Activated T-helper 17 cell treated with anti-CD3 and anti-CD28 coated beads, Interleukin-2, amount 50 U/mL, for 72 hours (primary cell): ENCODE data around the gene MLPH. TPM values are rescaled to one million over a fixed set of nuclear protein-coding genes. Genes with fewer than 3 reads are reported as not detected.

Experiments
- ATAC-seq: fragments of 150-1000 bp; cut with Tn5 transposase; replicated peaks from 2 replicates; pipeline ENCODE4 v1.10.0; 2021; ENCODE audit warnings: mild to moderate bottlenecking, moderate library complexity
- H3K27ac Mint-ChIP-seq: one replicate; pipeline ENCODE4 v1.8.0; 2022; ENCODE audit warnings: mixed read lengths
- H3K27me3 Mint-ChIP-seq: one replicate; pipeline ENCODE4 v1.8.0; 2022; ENCODE audit warnings: mixed read lengths
- H3K36me3 Mint-ChIP-seq: one replicate; pipeline ENCODE4 v1.8.0; 2022; ENCODE audit warnings: low read depth, mild to moderate bottlenecking, mixed read lengths
- H3K4me1 Mint-ChIP-seq: one replicate; pipeline ENCODE4 v1.8.0; 2022; ENCODE audit warnings: mixed read lengths
- H3K4me3 Mint-ChIP-seq: one replicate; pipeline ENCODE4 v1.8.0; 2022; ENCODE audit warnings: mild to moderate bottlenecking, mixed read lengths
- H3K9me3 Mint-ChIP-seq: one replicate; pipeline ENCODE4 v1.8.0; 2022; ENCODE audit warnings: mixed read lengths
- total RNA-seq, 2 donors: library from RNA; stranded (reverse); gene quantifications; one replicate each; pipeline ENCODE4 v1.2.3, GENCODE V29; 2022

Gene MLPH
- total RNA-seq, 2 donors from 2014 or later = not detected

- no peaks in the 10 kb centered on the region for H3K4me1 Mint-ChIP-seq
- H3K4me3 Mint-ChIP-seq = no peak overlapping the region
- ATAC-seq = no peak
- no peaks in the 10 kb centered on the region for H3K36me3 Mint-ChIP-seq
- no peaks in the 10 kb centered on the region for H3K9me3 Mint-ChIP-seq
- H3K27me3 Mint-ChIP-seq = peaks cover 24% of the 10 kb centered on the region
- H3K27ac Mint-ChIP-seq = no peak overlapping the region
These were observed 22.1 kb downstream of the MLPH start for GRCh38 chr2:237509151-237509550.

DNA sequence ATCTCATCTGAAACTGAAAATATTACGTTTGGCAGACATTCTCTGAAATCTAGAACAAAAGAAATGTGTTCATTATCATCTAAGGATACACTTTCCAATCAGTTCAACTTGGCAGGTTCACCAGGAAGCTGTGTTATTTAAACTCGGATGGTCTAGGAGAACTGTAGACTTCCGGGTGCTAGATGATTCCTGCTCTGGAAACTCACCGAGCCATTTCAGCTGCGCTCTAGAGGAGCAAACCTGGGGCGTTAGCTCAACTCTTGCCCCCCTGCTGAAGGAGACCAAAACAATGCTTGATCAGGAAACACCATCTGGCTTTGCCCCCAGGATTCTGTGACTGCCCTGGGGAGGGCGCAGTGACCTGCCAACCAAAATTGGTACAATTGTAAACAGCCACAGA is 22.9 kb downstream of the MLPH start:
- ATAC-seq = no peak
- no peak overlapping the region for H3K4me3 Mint-ChIP-seq
- no peak overlapping the region for H3K27ac Mint-ChIP-seq
- no peaks in the 10 kb centered on the region for H3K36me3 Mint-ChIP-seq
- no peaks in the 10 kb centered on the region for H3K9me3 Mint-ChIP-seq
- H3K27me3 Mint-ChIP-seq = peaks cover 24% of the 10 kb centered on the region
- H3K4me1 Mint-ChIP-seq = no peaks in the 10 kb centered on the region

GRCh38 chr2:237510502-237511217 is 23.6 kb downstream of the MLPH start:
- Mint-ChIP-seq H3K27me3 (peaks cover 23% of the 10 kb centered on the region), H3K36me3 (no peaks in the 10 kb centered on the region), H3K9me3 (no peaks in the 10 kb centered on the region), H3K4me1 (no peaks in the 10 kb centered on the region), H3K4me3 (no peak overlapping the region), H3K27ac (no peak overlapping the region)
- no peak for ATAC-seq

- Mint-ChIP-seq H3K36me3 (no peaks in the 10 kb centered on the region), H3K4me1 (no peaks in the 10 kb centered on the region), H3K27ac (no peak overlapping the region), H3K4me3 (no peak overlapping the region), H3K27me3 (peaks cover 15% of the 10 kb centered on the region), H3K9me3 (no peaks in the 10 kb centered on the region)
- ATAC-seq = no peak
These were observed 24.4 kb downstream of the MLPH start for GRCh38 chr2:237511433-237511832.

DNA sequence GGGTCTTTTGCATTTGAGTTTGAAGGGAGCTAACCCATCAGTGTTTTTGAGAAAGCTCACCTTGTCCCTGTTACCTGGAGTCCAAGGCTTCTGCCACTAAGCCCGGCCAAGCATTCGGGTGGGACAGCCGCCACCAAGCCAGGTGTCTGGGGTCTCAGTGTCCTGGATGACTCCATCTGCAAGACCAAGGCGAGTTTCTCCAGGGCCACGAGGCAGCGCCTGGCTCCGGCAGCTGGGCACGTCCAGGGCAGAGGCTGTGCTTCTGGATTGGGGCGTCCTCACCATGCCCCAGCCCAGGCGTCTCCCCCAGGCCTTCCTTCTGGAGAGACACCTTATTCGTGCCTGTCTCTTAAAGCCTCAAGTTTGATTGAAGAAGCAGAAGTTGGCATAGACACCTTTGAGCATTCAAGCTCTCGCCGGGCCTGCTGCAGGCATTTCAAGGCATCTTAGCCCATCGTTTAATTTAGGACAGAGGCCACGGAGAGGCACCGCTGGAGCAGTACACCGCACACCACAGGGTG is 24.9 kb downstream of the MLPH start:
- Mint-ChIP-seq H3K4me1 (no peaks in the 10 kb centered on the region), H3K27ac (no peak overlapping the region), H3K36me3 (no peaks in the 10 kb centered on the region), H3K9me3 (no peaks in the 10 kb centered on the region), H3K4me3 (no peak overlapping the region), H3K27me3 (peaks cover 11% of the 10 kb centered on the region)
- ATAC-seq = no peak

DNA sequence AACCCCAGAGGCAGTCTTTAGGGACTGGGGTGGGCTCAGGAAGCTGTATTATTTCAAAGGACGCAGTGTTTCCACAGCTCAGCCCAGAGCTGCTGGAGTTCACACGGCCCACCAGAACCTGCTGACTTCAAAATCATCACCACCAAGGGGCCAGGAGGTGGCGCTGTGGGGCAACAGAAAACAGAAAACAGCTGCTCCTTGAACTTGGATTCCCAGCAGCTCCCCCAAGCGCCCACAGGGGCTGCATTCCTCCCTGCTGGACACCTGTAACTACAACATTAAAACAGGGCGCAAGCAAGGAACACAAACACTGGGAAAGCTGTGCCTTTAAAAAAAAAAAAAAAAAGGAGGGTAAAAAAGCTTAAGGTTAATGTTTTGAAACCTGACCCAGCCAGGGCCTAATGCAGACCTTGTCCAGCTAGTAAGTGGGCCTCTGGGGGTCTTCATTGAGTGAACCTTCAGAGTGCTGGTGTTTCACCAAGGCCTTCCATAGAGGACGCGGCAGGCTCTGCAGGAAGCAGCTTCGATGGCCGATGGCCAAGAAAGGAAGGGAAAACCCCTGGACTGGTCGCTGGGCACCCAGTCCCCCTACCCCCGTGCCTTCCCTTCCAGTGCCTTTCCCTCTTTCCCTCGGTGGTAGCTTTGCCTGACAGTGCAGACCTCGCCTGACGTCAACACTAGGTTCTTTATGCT is 25.9 kb downstream of the MLPH start:
- peak; percentile 61 for ATAC-seq
- Mint-ChIP-seq H3K4me3 (no peak overlapping the region), H3K27me3 (peaks cover 5% of the 10 kb centered on the region), H3K9me3 (no peaks in the 10 kb centered on the region), H3K4me1 (no peaks in the 10 kb centered on the region), H3K27ac (no peak overlapping the region), H3K36me3 (no peaks in the 10 kb centered on the region)

GRCh38 chr2:237513693-237514092 is 26.6 kb downstream of the MLPH start:
- Mint-ChIP-seq H3K9me3 (no peaks in the 10 kb centered on the region), H3K27ac (no peak overlapping the region), H3K27me3 (peaks cover 5% of the 10 kb centered on the region), H3K4me1 (no peaks in the 10 kb centered on the region), H3K36me3 (no peaks in the 10 kb centered on the region), H3K4me3 (no peak overlapping the region)
- no peak for ATAC-seq

- H3K4me3 Mint-ChIP-seq = no peak overlapping the region
- no peak for ATAC-seq
- H3K4me1 Mint-ChIP-seq = no peaks in the 10 kb centered on the region
- H3K27me3 Mint-ChIP-seq = peaks cover 2% of the 10 kb centered on the region
- H3K9me3 Mint-ChIP-seq = no peaks in the 10 kb centered on the region
- no peaks in the 10 kb centered on the region for H3K36me3 Mint-ChIP-seq
- H3K27ac Mint-ChIP-seq = peak overlapping the region; percentile 25
These were observed 27.6 kb downstream of the MLPH start for GRCh38 chr2:237514474-237515130.

DNA sequence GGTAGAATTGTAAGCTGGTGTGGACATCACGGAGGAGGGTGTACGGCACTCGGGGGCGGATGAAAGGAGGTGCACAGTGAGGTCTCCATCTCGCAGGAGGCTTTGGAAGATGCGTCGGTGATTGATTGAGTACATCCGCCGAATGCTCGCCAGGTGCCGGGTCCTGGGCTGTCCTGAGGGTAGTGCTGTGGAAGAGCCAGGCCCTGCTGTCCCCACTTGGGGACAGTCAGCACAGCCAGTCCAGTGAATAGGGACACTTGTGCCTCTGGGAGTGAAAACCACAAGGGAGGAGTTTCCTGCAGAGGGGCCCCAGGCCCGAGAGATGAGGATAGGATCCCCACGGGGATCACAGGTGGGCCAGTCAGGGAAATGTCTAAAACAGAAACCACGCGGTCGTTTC is 28.1 kb downstream of the MLPH start:
- H3K27me3 Mint-ChIP-seq = no peaks in the 10 kb centered on the region
- H3K9me3 Mint-ChIP-seq = no peaks in the 10 kb centered on the region
- no peak overlapping the region for H3K4me3 Mint-ChIP-seq
- no peaks in the 10 kb centered on the region for H3K36me3 Mint-ChIP-seq
- H3K27ac Mint-ChIP-seq = peak overlapping the region; percentile 25
- H3K4me1 Mint-ChIP-seq = no peaks in the 10 kb centered on the region
- no peak for ATAC-seq

DNA sequence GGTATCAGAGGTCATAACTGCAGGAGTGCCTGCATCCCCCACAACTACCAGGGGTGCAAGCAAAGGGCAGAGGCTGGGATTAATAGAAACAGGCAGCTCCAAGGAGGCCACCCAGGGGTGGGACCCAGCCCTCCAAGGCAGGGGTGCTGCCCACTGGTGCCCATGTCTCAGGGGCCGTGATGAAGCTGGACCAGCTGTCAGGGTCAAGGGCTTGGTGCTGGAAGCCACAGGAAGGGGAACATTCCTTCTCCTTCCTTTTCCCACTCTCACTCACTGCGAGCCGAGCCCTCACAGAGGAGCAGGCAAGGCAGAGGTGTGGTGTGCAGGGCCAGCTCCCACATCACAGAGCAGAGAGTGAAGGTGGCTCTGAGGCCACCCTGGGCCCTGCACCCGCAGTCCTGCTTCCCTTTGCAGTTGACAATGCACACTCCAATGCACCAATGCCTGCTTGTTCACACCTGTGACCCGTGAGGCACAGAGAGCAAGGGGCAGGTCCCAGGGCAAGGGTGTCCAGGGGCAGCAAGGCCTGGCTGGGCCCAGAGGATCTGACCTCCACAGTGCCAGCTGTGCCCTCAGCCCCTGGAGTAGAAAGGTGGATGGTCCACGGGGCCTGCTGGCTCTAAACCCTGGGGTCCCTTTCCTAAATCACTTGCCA is 28.7 kb downstream of the MLPH start:
- Mint-ChIP-seq H3K4me3 (no peak overlapping the region), H3K36me3 (no peaks in the 10 kb centered on the region), H3K9me3 (no peaks in the 10 kb centered on the region), H3K27me3 (no peaks in the 10 kb centered on the region), H3K4me1 (no peaks in the 10 kb centered on the region), H3K27ac (no peak overlapping the region)
- no peak for ATAC-seq

- H3K9me3 Mint-ChIP-seq = no peaks in the 10 kb centered on the region
- no peak for ATAC-seq
These were observed 30.1 kb downstream of the MLPH start for GRCh38 chr2:237517163-237517562.

GRCh38 chr2:237517990-237518389 is 30.9 kb downstream of the MLPH start:
- H3K9me3 Mint-ChIP-seq = no peaks in the 10 kb centered on the region
- no peaks in the 10 kb centered on the region for H3K36me3 Mint-ChIP-seq
- H3K4me1 Mint-ChIP-seq = no peaks in the 10 kb centered on the region

More at GRCh38 chr2:237517163-237517562, 30.1 kb downstream of the MLPH start:
- no peaks in the 10 kb centered on the region for H3K27me3 Mint-ChIP-seq
- H3K36me3 Mint-ChIP-seq = no peaks in the 10 kb centered on the region
- no peak overlapping the region for H3K27ac Mint-ChIP-seq
- no peaks in the 10 kb centered on the region for H3K4me1 Mint-ChIP-seq
- H3K4me3 Mint-ChIP-seq = no peak overlapping the region

DNA sequence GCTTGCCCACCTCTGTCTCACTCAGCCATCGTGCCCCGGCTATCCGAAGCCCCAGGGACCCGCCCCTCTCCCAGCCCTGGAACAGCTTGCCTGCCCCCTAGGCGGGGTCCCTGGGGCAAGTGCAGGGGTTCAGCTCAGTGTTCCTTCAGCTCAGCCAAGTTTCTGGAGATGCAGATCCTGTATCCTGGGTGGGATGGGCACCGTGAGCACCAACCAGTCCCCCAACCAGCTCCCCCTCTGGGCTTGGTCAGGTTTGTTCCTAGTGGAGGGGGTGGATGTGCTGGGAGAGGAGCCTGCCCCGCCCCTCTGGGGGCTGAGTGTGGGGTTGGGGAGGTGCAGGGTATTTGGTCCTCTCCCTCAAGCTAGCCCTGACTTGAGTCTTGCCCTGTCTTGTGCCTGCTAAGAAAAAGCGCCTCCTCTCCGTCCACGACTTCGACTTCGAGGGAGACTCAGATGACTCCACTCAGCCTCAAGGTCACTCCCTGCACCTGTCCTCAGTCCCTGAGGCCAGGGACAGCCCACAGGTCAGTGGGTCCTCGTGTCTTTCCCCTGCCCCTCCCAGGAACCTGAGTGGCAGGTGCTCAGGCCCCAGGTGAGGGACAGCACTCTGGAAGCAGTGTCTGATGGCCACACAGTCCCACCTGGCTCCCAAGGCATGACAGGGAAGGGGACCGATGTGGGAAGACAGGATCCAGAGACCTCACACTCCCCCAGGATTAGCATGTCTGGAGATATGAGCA is 32.6 kb downstream of the MLPH start:
- no peaks in the 10 kb centered on the region for H3K36me3 Mint-ChIP-seq
- H3K27me3 Mint-ChIP-seq = no peaks in the 10 kb centered on the region
- no peaks in the 10 kb centered on the region for H3K9me3 Mint-ChIP-seq
- H3K4me3 Mint-ChIP-seq = no peak overlapping the region
- ATAC-seq = no peak
- H3K27ac Mint-ChIP-seq = no peak overlapping the region
- H3K4me1 Mint-ChIP-seq = no peaks in the 10 kb centered on the region

More at GRCh38 chr2:237517990-237518389, 30.9 kb downstream of the MLPH start:
- ATAC-seq = no peak
- no peaks in the 10 kb centered on the region for H3K27me3 Mint-ChIP-seq
- no peak overlapping the region for H3K4me3 Mint-ChIP-seq
- H3K27ac Mint-ChIP-seq = no peak overlapping the region

DNA sequence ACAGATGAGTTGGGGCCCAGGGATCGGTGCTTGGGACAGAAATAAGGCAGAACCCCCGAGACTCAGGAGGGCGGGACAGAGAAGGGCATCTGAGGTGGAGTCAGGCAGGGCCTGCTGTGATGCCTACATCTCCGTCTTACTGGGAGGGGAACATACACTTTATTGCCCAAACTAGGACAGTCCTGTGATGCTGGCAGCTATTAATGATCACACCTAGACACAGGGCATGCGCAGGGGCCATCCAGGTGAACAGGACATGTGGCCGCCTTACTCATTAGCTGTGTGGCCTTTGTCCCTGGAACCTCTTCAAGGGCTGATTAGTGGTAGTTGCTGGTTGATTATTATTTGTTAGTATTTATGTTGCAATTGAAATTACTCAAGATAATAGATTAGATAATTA is 33.2 kb downstream of the MLPH start:
- no peaks in the 10 kb centered on the region for H3K27me3 Mint-ChIP-seq
- H3K36me3 Mint-ChIP-seq = no peaks in the 10 kb centered on the region
- no peaks in the 10 kb centered on the region for H3K4me1 Mint-ChIP-seq
- no peak for ATAC-seq
- no peak overlapping the region for H3K4me3 Mint-ChIP-seq
- H3K27ac Mint-ChIP-seq = no peak overlapping the region
- no peaks in the 10 kb centered on the region for H3K9me3 Mint-ChIP-seq
